ENCODE results near the gene CYRIA.

GRCh38 chr2:16687222-16687621 is 21.6 kb upstream of the CYRIA start:
- TF ChIP-seq RFX5 (IDR thresholded peaks at IDR 0.05), result no peak
- TF ChIP-seq CEBPB (IDR thresholded peaks at IDR 0.05), result no peak
- no peak for TF ChIP-seq SMC3 (IDR thresholded peaks at IDR 0.05)
- no peak for TF ChIP-seq CBX2 (IDR thresholded peaks at IDR 0.05; ENCODE audit: borderline replicate concordance, low read depth)
